ENCODE data around the gene RRAGD.

DNA sequence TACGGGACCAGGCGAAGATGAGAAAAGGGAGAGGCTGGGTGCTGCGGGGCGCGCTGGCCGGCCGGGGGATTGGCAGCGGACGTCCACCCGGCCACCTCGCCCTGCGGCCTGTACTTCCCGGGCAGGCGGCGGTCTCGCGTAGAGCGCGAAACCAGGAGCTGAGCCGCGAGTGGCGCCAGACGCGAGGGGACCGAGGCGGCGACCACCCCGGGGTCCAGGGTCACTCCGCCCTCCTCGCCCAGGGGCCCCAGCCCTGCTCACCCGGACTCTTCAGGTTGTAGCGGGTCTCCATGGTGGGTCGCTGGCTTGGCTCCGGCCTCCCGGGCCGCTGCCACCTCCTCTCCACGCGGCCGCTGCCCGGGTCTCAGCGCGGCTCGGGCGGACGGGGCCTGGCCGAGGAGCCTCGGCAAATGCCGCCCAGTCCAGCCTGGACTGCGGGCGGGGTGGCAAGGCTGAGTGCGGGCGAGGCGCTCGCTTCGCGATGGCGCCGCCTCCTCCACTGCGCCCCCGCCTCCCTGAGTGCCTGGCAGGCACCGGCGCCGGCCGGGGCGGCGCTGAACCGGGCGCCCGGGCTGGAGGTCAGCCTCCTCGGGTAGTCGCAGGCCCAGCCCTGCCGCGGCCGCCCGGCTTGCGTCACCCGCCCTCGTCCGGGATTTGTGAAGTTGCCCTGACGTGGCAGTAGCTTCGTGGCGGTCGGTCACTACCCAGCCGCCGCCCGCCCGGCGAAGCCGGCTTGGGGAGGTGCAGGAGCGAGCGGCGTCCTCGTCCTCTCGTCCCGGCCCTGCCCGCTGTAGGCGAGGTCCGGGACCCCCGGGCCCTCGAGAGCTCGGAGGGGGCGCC lies 59.6 kb downstream of the RRAGD start, which contains the start of gene UBE2J1:
- TF ChIP-seq, protein P1, sequence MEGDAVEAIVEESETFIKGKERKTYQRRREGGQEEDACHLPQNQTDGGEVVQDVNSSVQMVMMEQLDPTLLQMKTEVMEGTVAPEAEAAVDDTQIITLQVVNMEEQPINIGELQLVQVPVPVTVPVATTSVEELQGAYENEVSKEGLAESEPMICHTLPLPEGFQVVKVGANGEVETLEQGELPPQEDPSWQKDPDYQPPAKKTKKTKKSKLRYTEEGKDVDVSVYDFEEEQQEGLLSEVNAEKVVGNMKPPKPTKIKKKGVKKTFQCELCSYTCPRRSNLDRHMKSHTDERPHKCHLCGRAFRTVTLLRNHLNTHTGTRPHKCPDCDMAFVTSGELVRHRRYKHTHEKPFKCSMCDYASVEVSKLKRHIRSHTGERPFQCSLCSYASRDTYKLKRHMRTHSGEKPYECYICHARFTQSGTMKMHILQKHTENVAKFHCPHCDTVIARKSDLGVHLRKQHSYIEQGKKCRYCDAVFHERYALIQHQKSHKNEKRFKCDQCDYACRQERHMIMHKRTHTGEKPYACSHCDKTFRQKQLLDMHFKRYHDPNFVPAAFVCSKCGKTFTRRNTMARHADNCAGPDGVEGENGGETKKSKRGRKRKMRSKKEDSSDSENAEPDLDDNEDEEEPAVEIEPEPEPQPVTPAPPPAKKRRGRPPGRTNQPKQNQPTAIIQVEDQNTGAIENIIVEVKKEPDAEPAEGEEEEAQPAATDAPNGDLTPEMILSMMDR (IDR thresholded peaks at IDR 0.05), result peak in 1 of 6 experiments; percentile 17
- peak; percentile 96 for TF ChIP-seq POLR2A (IDR thresholded peaks at IDR 0.05)

All from Peyer's patch (tissue), 4 donors.